Smooth muscle cell (in vitro differentiated cells): Measurements from ENCODE around the gene CEBPG. TPM values are rescaled to one million over a fixed set of nuclear protein-coding genes. Genes with fewer than 3 reads are reported as not detected.

Experiments
- DNase-seq: peaks from one replicate; lab custom pipeline; 2025; ENCODE audit not compliant: unreplicated experiment; lab: John Stamatoyannopoulos, UW
- H2AFZ ChIP-seq: fragments of 200-600 bp; sonication (generic); 2 replicates; pipeline ENCODE4 v1.6.0; 2016; ENCODE audit warnings: antibody characterized with exemption, low read depth, mild to moderate bottlenecking
- H3F3A ChIP-seq: fragments of 200-600 bp; sonication (generic); 2 replicates; pipeline ENCODE4 v1.6.0; 2017; ENCODE audit warnings: antibody characterized with exemption, low read depth
- H3K27ac ChIP-seq: fragments of 200-600 bp; sonication (generic); 2 replicates; pipeline ENCODE4 v1.5.1; 2016; ENCODE audit warnings: low read depth, mild to moderate bottlenecking
- H3K27me3 ChIP-seq: fragments of 200-600 bp; sonication (generic); 2 replicates; pipeline ENCODE4 v1.6.1; 2016; ENCODE audit warnings: low read depth, mild to moderate bottlenecking
- H3K36me3 ChIP-seq: fragments of 200-600 bp; sonication (generic); 2 replicates; pipeline ENCODE4 v1.5.1; 2016; ENCODE audit warnings: low read depth
- H3K4me1 ChIP-seq: fragments of 200-600 bp; sonication (generic); 2 replicates; pipeline ENCODE4 v1.5.1; 2016; ENCODE audit warnings: low read depth
- H3K4me2 ChIP-seq: fragments of 200-600 bp; sonication (generic); 2 replicates; pipeline ENCODE4 v1.6.0; 2016; ENCODE audit warnings: mild to moderate bottlenecking
- H3K4me3 ChIP-seq: fragments of 200-600 bp; sonication (generic); 2 replicates; pipeline ENCODE4 v1.5.1; 2016; ENCODE audit warnings: mild to moderate bottlenecking
- H3K79me2 ChIP-seq: fragments of 200-600 bp; sonication (generic); 2 replicates; pipeline ENCODE4 v1.6.0; 2016; ENCODE audit warnings: low read depth, mild to moderate bottlenecking
- H3K9ac ChIP-seq: fragments of 200-600 bp; sonication (generic); 2 replicates; pipeline ENCODE4 v1.6.0; 2016; ENCODE audit warnings: low read depth
- H3K9me3 ChIP-seq: fragments of 200-600 bp; sonication (generic); replicated peaks from 2 replicates; pipeline ENCODE4 v1.5.1; 2016; ENCODE audit warnings: low read depth
- H4K20me1 ChIP-seq: fragments of 200-600 bp; sonication (generic); 2 replicates; pipeline ENCODE4 v1.6.0; 2016; ENCODE audit warnings: low read depth
- WGBS: methylation state at CpG from one replicate; pipeline ENCODE4 v1.1.7; 2016; ENCODE audit warnings: low lambda C conversion rate; 5-methylcytosine and 5-hydroxymethylcytosine counted together
- polyA plus RNA-seq: library from polyadenylated mRNA; unstranded; fragments of >200 nt; fragmentation: Nextera tagmentation; extraction: Ambion mirVana; gene quantifications from 2 replicates; pipeline ENCODE4 v1.2.1, GENCODE V29; 2016
- total RNA-seq: library from RNA; depleted of rRNA; stranded (reverse); fragments of >200 nt; gene quantifications from 2 replicates; pipeline ENCODE4 v1.2.3, GENCODE V29; 2014
- TF ChIP-seq, protein P1 (sequence below): fragments of 200-600 bp; sonication (generic); IDR thresholded peaks from 2 replicates; pipeline ENCODE4 v1.5.1; 2017; ENCODE audit warnings: borderline replicate concordance, mild to moderate bottlenecking, antibody characterized with exemption; ENCODE audit not compliant: insufficient read depth, poor library complexity, severe bottlenecking

The CEBPG gene
- total and polyA plus RNA-seq, 2 experiments from 2014 or later, result 15.3 to 27.8 TPM

DNA sequence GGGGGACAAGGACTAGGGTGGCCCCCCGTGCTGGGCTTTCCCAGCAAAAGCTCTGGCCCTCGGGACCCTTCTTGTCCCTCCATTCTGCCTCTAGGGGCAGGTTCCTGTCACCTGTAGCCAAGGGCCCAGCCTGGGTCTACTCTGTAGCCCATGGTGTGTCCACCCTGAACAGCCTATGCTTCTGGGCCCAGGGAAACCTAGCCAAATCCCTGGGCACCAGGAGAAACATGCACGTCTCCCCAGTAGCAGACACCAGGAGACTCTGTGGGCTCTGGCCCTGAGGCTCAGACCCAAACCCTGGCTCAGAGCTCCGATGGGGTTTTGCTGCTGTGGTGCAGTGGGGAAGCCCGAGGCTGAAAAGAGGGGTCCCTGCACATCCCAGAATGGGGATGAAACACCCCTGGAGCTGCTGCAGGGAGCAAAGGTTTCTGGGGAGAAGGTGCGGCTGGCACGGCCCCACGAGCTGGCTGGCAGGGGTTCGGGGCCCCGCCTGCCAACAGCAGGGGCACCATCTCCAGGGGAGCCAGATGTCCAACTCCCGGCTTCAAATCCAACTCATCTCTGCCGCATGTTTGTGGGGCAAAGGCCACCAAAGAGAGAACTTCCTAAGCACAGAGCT lies 18.2 kb downstream of the CEBPG start:
- Histone ChIP-seq H3K79me2 (peaks cover 10% of the 10 kb centered on the region), H3K9me3 (no peaks in the 10 kb centered on the region), H3K4me3 (no peak overlapping the region), H3K27ac (no peak overlapping the region), H3K9ac (no peak overlapping the region), H3K27me3 (no peaks in the 10 kb centered on the region), H3K4me1 (no peaks in the 10 kb centered on the region), H3F3A (no peaks in the 10 kb centered on the region), H3K4me2 (no peak overlapping the region), H2AFZ (no peak overlapping the region), H3K36me3 (no peaks in the 10 kb centered on the region), H4K20me1 (peaks cover 92% of the 10 kb centered on the region)
- DNase-seq, result no peak
- 92% methylated on average over 12 of the region's 12 CpGs for WGBS
- TF ChIP-seq, protein P1, sequence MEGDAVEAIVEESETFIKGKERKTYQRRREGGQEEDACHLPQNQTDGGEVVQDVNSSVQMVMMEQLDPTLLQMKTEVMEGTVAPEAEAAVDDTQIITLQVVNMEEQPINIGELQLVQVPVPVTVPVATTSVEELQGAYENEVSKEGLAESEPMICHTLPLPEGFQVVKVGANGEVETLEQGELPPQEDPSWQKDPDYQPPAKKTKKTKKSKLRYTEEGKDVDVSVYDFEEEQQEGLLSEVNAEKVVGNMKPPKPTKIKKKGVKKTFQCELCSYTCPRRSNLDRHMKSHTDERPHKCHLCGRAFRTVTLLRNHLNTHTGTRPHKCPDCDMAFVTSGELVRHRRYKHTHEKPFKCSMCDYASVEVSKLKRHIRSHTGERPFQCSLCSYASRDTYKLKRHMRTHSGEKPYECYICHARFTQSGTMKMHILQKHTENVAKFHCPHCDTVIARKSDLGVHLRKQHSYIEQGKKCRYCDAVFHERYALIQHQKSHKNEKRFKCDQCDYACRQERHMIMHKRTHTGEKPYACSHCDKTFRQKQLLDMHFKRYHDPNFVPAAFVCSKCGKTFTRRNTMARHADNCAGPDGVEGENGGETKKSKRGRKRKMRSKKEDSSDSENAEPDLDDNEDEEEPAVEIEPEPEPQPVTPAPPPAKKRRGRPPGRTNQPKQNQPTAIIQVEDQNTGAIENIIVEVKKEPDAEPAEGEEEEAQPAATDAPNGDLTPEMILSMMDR, result no peak

DNA sequence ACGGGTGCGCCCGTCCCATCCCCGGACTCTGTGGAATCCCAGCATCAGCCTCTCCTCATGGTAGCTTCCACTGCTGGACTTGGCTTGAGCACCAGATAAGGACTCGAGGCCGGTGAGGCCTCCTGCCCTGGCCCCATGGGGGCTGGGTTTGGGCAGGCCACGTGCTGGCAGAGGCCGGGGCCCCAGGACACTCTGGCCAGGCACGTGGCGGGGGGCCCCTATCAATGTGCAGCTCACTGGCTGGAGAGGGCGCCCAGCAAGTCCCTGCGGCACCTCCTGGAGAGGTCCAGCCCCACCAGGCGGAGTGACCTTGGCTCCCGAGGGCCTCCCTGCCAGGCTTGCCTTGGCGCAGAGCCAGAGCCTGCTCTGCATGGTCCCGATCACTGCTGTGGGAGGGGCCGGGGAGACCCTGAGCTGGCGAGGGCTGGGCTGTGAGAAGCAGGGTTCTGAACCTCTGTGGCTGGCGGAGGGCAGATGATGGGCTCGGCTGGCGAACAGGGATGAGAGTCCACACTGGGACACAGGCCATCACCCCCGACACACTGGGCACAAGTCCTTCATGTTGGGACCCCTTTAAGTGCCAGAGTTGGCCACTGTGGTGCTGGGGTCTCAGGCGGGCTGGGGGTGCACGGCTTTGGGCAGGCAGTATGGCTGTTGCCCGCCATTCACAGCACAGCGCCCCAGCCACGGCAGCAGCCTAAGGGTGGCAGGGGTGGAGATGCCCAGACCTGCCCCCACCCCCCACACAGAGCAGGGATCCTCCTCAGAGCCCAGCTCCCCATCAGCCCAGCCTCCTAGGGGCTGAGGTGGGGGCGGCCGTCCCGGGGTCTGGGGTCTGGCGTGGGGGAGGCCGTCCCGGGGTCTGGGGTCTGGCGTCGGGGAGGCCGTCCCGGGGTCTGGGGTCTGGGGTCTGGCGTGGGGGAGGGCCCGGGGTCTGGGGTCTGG lies 19.1 kb downstream of the CEBPG start:
- Histone ChIP-seq H3K9ac (no peak overlapping the region), H3K79me2 (peaks cover 7% of the 10 kb centered on the region), H3F3A (no peaks in the 10 kb centered on the region), H3K36me3 (no peaks in the 10 kb centered on the region), H3K4me1 (no peaks in the 10 kb centered on the region), H3K4me3 (no peak overlapping the region), H3K4me2 (no peak overlapping the region), H4K20me1 (peaks cover 83% of the 10 kb centered on the region), H2AFZ (no peak overlapping the region), H3K27me3 (no peaks in the 10 kb centered on the region), H3K9me3 (no peaks in the 10 kb centered on the region), H3K27ac (no peak overlapping the region)
- WGBS, result 82% methylated on average over 32 of the region's 39 CpGs
- DNase-seq, result no peak
- TF ChIP-seq, protein P1, result no peak

DNA sequence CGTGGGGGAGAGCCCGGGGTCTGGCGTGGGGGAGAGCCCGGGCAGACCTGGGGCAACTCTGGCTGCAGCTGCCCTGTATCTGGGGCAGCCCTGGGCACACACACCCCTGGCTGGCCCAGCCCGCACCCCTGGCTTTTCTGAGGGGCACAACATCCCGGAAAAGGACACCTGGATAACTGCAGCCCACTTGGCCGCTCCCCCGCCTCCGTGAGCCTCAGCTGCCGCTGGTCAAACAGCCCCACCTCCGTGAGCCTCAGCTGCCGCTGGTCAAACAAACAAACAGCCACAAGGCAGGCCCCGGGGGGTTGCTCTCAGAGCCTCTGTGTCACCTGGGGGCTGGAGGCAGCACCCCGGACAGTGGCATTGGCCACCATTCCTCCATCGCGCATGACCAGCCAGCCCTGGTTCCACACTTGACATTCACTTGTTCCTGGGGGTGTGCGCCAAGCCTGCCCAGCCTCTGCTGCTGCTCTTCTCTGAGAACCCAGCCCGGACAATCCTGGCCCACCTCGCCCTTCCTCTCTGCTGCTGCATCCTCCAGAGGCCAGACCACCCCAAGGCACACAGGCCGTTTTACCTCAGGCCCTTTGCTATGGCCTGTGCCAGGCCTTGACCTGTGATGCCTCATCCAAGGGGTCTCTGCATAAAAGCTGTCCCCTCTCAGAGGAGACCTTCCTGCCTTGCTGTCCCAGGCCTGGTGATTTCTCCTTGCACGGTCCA lies 19.9 kb downstream of the CEBPG start:
- Histone ChIP-seq H3K9me3 (no peaks in the 10 kb centered on the region), H3F3A (no peaks in the 10 kb centered on the region), H3K4me3 (no peak overlapping the region), H3K9ac (no peak overlapping the region), H4K20me1 (peaks cover 74% of the 10 kb centered on the region), H3K36me3 (no peaks in the 10 kb centered on the region), H3K4me2 (no peak overlapping the region), H2AFZ (no peak overlapping the region), H3K4me1 (no peaks in the 10 kb centered on the region), H3K27ac (no peak overlapping the region), H3K79me2 (peaks cover 3% of the 10 kb centered on the region), H3K27me3 (no peaks in the 10 kb centered on the region)
- no peak for DNase-seq
- WGBS, result 89% methylated on average over 19 of the region's 21 CpGs
- TF ChIP-seq, protein P1, result no peak
